Measurements from ENCODE around the gene ARHGAP25.
"Not testable (repeated sequence)": the region's sequence is repeated elsewhere in the genome, so short reads cannot be mapped to it uniquely, and the experiment has no call there.

The ARHGAP25 gene

DNA sequence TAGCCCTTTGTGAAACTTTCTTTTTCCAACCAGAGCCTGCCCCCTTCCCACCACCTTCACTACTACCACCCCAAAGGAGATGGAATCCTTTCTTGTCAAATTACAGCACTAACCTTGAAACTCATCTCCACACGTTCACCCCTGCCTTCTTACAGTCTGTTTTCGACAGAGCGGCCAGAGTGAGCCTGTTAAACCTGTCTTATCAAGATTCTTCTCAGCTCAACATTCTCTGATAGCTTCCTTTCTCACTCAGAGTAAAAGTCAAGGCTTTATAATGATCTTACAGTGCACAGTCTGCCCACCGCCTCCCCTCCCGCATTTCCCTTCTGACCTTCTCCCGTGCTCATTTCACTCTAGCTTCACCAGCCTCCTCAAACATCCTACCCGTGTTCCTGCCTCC, 56.0 kb downstream of the ARHGAP25 start:
- DNase-seq (ENCODE audit: low read depth in 4 of 4, low spot score in 1 of 4), result no peak

DNA sequence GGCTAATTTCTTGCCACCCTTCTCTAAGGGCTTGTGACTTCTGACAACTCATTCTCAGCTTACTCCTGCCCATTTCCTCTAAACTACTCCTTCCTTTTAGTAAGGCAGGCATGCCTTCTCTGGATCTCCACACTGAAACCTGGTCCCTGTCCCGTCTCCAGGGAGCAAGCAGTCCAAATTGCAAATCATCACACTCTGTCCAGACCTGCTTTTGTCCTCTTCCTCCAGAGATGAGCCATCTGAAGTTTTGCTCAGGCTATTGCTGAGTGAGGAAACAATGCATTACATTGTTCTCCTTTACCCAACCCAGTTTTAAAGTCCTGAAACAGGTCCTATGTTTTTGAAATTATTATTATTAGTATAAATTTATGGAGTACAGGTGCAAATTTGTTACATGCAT, 57.3 kb downstream of the ARHGAP25 start:
- no peak for DNase-seq (ENCODE audit: low read depth in 4 of 4, low spot score in 1 of 4)

DNA sequence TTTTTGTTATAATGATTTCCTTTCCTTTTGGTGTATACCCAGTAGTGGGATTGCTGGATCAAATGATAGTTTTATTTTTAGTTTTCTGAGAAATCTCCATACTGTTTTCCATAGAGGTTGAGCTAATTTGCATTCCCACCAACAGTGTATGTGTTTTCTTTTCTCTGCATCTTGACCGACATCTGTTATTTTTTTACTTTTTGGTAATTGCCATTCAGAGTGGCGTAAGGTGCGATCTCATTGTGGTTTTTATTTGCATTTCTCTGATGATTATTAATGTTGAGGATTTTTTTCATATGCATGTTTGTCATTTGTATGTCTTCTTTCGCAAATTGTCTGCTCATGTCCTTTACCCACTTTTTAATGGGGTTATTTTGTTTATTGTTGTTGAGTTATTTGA, 58.1 kb downstream of the ARHGAP25 start:
- no peak for DNase-seq (ENCODE audit: low read depth in 4 of 4, low spot score in 1 of 4)

DNA sequence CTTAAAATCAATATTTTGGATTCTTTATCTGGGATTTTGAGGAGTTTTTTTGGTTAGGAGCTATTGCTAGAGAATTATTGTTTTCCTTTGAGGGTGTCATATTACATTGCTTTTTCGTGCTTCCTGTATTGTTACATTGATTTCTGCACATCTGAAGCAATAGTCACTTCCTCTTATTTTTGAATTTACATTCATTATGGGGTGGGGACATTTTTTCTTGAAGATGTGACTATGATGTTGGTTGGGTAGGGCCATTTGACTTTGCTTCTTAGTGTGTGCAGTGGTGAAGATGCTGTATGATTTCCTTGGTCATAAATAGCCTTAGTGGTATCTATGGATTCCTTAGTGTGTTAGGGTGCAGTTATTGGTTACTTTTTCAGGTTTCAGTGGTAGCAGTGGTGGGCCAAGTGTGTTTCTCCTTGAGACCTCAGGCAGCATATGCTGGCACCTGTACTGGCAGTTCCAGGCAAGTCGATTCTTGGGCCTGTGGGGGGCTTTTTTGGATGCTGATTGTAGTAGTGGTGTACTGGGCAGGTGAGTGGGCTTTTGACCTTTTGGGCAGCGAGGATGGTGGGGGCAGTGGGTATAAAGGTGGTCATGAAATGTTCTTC, 61.8 kb downstream of the ARHGAP25 start:
- no peak for DNase-seq (ENCODE audit: low read depth in 4 of 4, low spot score in 1 of 4)

DNA sequence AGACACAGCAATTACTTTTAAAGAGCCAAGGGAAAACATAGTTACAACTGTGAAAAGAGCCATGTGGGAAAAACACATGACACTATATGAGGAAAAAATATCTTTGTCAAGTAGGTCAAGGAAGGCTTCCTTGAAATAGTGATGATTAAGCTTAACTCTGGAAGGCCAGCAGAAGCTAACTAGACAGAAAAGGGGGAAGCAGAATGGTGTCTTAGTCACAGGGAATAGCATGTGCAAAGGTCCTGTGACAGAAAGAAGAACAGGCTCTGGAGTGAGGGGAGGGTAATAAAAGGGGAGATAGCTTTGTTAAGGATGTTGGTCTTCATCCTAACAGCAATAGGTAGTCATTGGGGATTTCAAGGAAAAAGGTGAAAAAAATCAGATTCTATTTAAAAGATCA, 64.0 kb downstream of the ARHGAP25 start:
- no peak for DNase-seq (ENCODE audit: low read depth in 4 of 4, low spot score in 1 of 4)

DNA sequence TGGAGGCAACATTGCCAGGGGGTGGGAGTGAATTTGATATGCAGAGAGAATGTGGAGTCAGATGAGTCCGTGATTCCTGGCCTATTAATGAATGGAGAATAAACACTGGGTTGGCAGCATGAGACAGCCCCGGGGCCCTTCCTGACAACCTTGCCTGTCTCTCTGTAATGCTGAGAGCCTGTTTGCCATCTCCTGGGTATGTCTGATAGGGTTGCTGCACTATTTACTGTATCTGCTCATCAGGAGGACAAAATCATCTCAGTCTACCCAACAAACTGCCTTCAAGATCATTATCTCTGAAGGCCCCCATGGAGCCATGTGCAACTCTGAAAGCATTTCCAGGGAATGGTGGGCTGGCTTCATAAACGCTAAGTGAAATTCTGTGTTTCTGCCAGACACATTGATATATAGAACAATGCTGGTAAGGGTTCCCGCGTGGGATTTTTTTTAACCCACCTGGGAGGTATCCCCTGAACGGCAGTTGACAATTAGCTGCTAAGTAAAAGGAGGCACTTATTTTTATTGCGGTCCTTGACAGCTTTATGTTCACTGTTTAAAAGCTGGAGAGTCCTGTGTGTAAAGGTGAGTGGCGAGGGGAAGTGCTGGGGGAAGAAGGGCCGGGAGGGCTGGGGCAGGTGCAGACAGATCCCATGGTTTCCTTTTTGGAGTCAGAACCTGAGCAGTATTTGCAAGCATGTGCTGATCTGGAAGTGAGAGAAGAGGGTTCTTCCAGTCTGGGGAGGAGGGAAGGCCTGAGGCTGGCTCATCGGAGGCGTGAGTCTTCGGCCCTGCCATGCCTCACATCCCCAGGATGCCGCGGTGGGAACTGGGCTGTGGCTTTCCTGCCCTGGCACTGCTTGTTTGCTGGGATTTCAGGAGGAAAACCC, 64.8 kb downstream of the ARHGAP25 start:
- no peak for DNase-seq (ENCODE audit: low read depth in 4 of 4, low spot score in 1 of 4)

- DNase-seq (ENCODE audit: low read depth in 4 of 4, low spot score in 1 of 4), result no peak
Measured at GRCh38 chr2:68800027-68800401, 65.4 kb downstream of the ARHGAP25 start.

DNA sequence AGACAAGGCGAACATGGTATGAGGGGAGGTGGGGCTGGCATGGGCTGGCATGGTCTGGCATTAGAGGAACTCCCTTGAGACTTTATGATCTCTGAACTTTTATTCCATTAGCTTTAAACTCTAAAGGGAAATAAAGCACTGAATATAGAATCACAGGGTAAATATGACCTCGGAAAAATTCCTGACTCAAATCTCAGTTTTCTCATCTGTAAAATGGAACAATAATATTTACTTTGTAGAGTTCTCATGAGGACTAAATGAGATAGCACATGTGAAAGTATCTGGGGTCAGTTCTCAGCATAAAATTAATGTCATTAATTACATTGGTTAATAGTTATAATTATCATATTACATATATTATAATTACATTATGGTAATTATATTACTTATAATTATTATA, 65.9 kb downstream of the ARHGAP25 start:
- DNase-seq (ENCODE audit: low read depth in 4 of 4, low spot score in 1 of 4), result no peak

GRCh38 chr2:68802161-68802560, 67.5 kb downstream of the ARHGAP25 start:
- not testable (repeated sequence) for DNase-seq (ENCODE audit: low read depth in 4 of 4, low spot score in 1 of 4)

- no peak for DNase-seq (ENCODE audit: low read depth in 4 of 4, low spot score in 1 of 4)
Measured at GRCh38 chr2:68805025-68805424, 70.4 kb downstream of the ARHGAP25 start.

GRCh38 chr2:68806511-68807109, 72.0 kb downstream of the ARHGAP25 start:
- no peak for DNase-seq (ENCODE audit: low read depth in 4 of 4, low spot score in 1 of 4)

DNA sequence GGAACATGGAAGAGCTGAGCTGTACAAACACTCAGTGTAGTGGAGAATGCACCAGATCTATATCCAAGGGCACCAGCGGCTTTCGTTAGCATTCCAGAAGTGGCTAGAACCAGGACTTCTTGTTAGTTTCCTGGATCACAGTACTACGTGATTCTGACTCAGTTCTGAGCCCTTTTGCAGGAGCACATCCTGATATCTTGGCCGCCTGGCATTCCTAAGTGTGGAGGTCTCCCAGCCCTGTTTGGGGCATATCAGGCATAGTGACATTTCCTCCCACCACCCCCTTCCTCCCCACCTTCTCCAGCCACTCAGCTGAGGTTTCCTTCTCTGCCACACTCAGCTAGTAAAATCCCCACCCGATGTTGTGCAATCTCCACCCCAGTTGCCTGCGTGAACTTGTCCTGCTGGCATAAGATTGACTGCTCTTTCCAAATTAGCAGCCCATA, 73.2 kb downstream of the ARHGAP25 start:
- DNase-seq (ENCODE audit: low read depth in 4 of 4, low spot score in 1 of 4), result no peak

GRCh38 chr2:68809324-68810240, 75.0 kb downstream of the ARHGAP25 start:
- no peak for DNase-seq (ENCODE audit: low read depth in 4 of 4, low spot score in 1 of 4)

GRCh38 chr2:68811364-68811763, 76.8 kb downstream of the ARHGAP25 start:
- DNase-seq (ENCODE audit: low read depth in 4 of 4, low spot score in 1 of 4), result no peak

DNA sequence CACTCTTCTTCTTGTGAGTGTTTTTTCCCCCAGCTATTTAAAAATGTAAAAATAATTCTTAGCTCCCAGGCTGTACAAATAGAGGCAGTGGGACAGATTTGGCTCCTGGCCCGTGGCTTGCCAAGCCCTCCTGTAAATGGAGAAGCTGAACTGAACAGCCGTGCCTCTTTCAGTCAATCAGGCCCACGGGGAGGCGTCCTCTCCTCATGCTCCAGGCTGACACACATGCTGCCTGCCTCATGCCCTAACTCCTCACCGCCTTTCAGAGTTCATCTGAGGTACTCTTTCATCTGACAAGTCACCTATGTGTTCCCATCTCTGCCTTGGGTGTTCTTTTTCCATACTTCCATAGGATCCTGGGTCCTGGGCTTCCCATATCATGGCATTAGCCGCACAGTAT, 77.6 kb downstream of the ARHGAP25 start:
- no peak for DNase-seq (ENCODE audit: low read depth in 4 of 4, low spot score in 1 of 4)

DNA sequence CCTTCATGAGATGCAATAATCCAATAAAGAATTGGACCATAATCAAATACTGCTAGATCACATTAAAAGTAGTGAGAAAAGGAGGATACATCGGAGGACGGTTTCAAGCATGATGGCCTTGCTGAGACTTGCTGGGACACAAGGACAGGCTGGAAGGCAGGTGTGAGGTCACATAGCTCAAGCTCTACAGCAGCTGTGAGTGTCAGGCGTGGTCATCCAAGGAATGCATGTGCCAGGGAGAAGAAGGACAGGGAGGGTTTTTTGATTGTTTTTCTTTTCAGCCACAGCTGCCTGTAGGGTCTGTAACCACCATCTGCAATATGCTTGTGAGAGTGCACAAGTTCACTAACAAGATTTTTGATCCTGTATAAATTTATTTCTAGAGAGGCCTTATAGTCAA, 79.0 kb downstream of the ARHGAP25 start:
- DNase-seq (ENCODE audit: low read depth in 4 of 4, low spot score in 1 of 4), result no peak

- no peak for DNase-seq (ENCODE audit: low read depth in 4 of 4, low spot score in 1 of 4)
Measured at GRCh38 chr2:68817306-68817705, 82.7 kb downstream of the ARHGAP25 start.

- no peak for DNase-seq (ENCODE audit: low read depth in 4 of 4, low spot score in 1 of 4)
Measured at GRCh38 chr2:68819556-68819955, 84.9 kb downstream of the ARHGAP25 start.

- DNase-seq (ENCODE audit: low read depth in 4 of 4, low spot score in 1 of 4), result no peak
Measured at GRCh38 chr2:68822207-68822872, 87.7 kb downstream of the ARHGAP25 start.

- DNase-seq (ENCODE audit: low read depth in 4 of 4, low spot score in 1 of 4), result no peak
Measured at GRCh38 chr2:68824831-68825230, 90.2 kb downstream of the ARHGAP25 start.

- DNase-seq (ENCODE audit: low read depth in 4 of 4, low spot score in 1 of 4), result no peak
Measured at GRCh38 chr2:68825866-68826265, 91.3 kb downstream of the ARHGAP25 start.

All from stimulated activated CD4-positive, alpha-beta T cell treated with anti-CD3 and anti-CD28 coated beads, Interleukin-1b, Interleukin-23, amount 100 ng/mL, for 24 hours (primary cell).